GM18498 (cell line): ENCODE results near the gene PAK5.

ENCODE experiments used
- ATAC-seq: cut with Tn5 transposase; IDR thresholded peaks from one replicate; pipeline ENCODE4 v1.9.1; 2021; ENCODE audit warnings: mild to moderate bottlenecking, moderate library complexity; ENCODE audit not compliant: unreplicated experiment

PAK5 gene

GRCh38 chr20:9532069-9532838, 306.6 kb downstream of the PAK5 start:
- no peak for ATAC-seq

- no peak for ATAC-seq
Observed at GRCh38 chr20:9531581-9531980, 307.3 kb downstream of the PAK5 start.

- no peak for ATAC-seq
Observed at GRCh38 chr20:9523636-9524035, 315.2 kb downstream of the PAK5 start.

- ATAC-seq = no peak
Observed at GRCh38 chr20:9520086-9520485, 318.8 kb downstream of the PAK5 start.

GRCh38 chr20:9518576-9519175, 320.2 kb downstream of the PAK5 start:
- ATAC-seq = no peak

GRCh38 chr20:9517297-9518162, 321.3 kb downstream of the PAK5 start:
- no peak for ATAC-seq

- no peak for ATAC-seq
Observed at GRCh38 chr20:9516234-9516871, 322.5 kb downstream of the PAK5 start.

GRCh38 chr20:9515741-9516233, 323.1 kb downstream of the PAK5 start:
- ATAC-seq = no peak

GRCh38 chr20:9515214-9515585, 323.7 kb downstream of the PAK5 start:
- no peak for ATAC-seq

- ATAC-seq = peak; percentile 42
Observed at GRCh38 chr20:9514461-9515213, 324.2 kb downstream of the PAK5 start, which contains the start of gene LAMP5. LAMP5 (plus strand) TSS chr20:9514590; CDS start chr20:9514853, 263 bp downstream.

GRCh38 chr20:9514072-9514460, 324.8 kb downstream of the PAK5 start:
- no peak for ATAC-seq

GRCh38 chr20:9510911-9511310, 328.0 kb downstream of the PAK5 start:
- no peak for ATAC-seq

GRCh38 chr20:9509246-9509645, 329.6 kb downstream of the PAK5 start:
- ATAC-seq = no peak

GRCh38 chr20:9508696-9509178, 330.1 kb downstream of the PAK5 start:
- no peak for ATAC-seq

GRCh38 chr20:9508240-9508661, 330.6 kb downstream of the PAK5 start:
- ATAC-seq = peak; percentile 22

GRCh38 chr20:9507544-9508239, 331.2 kb downstream of the PAK5 start:
- ATAC-seq = peak; percentile 36

GRCh38 chr20:9506964-9507369, 331.9 kb downstream of the PAK5 start:
- no peak for ATAC-seq

GRCh38 chr20:9506280-9506821, 332.5 kb downstream of the PAK5 start:
- ATAC-seq = no peak
